HG03575 (cell line): ENCODE measurements around the gene TRMT61A.

Experiments
- ATAC-seq: cut with Tn5 transposase; IDR thresholded peaks from one replicate; pipeline ENCODE4 v1.9.1; 2021; ENCODE audit not compliant: unreplicated experiment, insufficient number of reproducible peaks, low FRiP score; ENCODE audit errors: extremely low read depth

Gene TRMT61A

DNA sequence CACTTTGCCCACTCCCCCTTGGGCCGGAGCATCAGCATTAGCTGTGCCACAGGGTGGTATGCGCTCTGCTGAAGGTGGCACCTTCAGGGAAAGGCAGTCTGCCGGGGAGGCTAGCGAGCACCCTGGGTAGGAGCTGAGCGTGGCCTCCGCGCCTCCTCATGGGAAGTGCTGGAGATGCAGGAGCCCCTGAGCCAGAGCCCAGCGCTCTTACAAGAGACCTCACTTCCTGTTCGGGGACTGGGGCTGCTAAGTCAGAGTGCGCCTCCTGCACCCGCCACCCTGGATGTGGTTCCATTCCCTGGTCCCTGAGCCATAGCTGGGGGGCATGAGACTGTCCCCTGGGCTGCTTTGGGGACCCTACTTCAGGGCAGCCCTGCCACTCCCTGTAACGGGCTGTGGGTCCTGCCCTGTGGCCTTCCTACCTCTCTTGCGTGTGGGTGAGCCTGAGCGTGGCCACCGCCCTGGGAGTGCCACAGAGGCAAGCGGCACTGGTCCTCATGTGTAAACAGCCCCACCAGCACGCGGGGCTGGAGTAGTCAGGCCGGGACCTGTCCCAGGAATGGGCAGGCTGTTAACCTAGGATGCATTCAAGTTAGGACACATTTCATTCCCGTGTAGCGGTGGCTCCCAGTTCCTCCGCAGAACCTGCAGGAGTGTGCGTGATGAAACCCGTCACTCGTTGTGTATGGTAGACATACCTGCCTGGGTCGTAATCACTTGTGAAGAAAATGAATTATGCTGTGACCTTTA, 53.1 kb downstream of the TRMT61A start:
- no peak for ATAC-seq

DNA sequence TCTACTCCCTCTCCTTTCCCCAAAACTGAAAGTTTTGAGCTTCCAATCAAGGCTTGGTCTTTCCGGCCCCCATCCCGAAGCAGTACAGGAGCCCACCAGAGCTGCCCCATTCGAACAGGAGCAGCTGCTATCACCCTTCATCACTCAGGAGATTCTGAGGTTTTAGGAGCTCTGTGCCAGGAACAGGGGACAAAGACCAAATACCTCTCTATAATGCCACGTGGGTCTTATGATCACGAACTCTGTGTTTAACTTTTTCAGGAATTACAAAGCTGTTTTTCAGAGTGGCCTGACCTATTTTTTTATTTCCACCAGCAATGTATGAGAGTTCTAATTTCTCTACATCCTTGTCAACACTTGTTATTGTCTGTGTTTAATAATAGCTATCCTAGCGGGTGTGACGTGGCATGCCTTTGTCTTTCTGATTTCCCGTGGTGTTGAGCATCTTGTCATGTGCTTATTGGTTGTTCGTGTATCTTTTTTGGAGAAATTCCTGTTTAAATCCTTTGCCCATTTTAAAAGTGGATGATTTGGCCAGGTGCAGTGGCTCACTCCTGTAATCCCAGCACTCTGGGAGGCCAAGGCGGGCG, 55.4 kb downstream of the TRMT61A start:
- no peak for ATAC-seq
